Stimulated activated CD8-positive, alpha-beta memory T cell treated with anti-CD3 and anti-CD28 coated beads, Interleukin-7, amount 100 ng/mL, for 24 hours (primary cell): ENCODE results near the gene SLC22A12.
"Not testable (repeated sequence)": the region's sequence is repeated elsewhere in the genome, so short reads cannot be mapped to it uniquely, and the experiment has no call there.

Experiments
- DNase-seq: peaks from one replicate; pipeline ENCODE4 v3.0.0-alpha.2; 2020; ENCODE audit warnings: low read depth

The SLC22A12 gene

DNA sequence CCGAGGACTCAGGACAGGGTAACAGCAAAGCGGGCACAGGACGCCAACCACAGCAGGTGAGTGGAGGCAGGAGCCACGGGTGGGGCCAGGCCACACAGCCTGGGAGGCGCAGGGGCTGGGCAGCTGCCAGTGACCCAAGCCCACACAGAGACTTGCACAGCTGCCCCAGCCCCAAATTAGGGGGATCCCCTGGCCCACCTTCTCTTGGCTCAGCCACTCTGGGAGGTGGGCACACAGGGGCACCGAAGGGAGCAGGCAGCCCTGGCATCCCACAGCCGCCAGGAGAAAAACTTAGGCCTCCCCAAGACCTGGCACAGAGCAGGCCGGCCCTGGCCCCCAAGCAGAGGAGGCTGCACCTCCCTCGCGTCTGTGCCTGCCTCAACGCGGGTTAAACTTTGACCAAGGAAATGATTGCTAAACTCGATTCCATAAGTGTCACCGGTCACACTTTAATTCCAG, at the start of gene SLC22A12:
SLC22A12 (plus strand) TSS at position 458 of the 459 bp plus-strand sequence. CDS start 337 bp downstream, outside the sequence.
- DNase-seq = no peak

DNA sequence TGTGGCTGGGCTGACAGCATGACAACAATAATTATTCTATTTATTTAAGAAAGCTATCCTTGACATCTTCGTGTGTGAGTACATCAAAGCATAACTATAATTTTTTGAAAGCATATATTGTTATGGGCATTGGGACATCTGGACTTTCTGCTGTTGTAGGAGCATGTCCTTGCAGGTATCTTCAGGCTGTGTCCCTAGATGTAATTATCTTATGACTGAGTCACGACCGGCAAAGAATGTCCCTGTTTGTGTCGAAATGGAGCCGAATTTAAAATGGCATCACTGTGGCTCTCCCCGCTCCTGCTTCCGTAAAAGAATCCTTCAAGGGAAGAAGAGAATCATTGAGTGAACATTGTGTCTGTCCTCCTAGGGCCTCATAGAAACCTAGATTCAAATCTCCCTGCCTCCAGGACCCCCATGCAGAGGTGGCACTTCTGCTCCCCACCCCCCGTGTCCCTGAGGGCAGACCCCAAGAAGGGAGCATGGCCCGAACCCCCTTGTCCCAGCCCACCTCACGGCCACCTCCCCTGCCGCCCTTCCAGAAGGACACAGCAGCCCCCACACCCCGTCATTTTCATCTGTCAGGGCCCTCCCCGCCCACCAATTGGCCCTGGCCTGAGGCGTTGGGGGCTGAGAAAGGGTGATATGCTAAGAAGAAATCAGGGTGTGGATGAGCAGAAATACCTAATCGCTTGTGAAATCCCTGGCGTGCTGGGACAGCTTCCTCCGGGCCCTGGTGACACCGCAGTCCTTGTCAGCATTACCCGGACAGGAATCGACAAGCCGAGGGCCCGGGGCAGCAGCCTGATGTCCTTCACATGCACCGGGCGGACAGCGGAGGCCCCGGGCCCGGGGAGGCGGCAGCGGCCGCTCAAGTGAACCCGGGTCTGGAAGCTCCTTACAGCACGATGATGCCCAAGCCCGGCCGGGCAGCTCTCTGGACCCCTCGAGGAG, 48.6 kb upstream of the SLC22A12 start:
- DNase-seq = no peak

DNA sequence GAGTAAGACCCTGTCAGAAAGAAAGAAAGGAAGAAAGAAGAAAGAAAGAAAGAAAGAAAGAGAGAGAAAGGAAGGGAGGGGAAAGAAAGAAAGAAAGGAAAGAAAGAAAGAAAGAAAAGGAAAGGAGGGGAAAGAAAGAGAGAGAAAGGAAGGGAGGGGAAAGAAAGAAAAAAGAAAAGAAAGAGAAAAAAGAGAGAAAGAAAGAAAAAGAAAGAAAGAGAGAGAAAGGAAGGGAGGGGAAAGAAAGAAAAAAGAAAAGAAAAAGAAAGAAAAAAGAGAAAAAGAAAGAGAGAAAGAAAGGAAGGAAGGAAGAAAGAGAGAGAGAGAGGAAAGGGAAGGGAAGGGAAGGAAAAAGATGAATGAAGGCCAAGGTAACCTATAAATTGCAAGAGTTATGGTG, 47.2 kb upstream of the SLC22A12 start:
- DNase-seq = no peak

DNA sequence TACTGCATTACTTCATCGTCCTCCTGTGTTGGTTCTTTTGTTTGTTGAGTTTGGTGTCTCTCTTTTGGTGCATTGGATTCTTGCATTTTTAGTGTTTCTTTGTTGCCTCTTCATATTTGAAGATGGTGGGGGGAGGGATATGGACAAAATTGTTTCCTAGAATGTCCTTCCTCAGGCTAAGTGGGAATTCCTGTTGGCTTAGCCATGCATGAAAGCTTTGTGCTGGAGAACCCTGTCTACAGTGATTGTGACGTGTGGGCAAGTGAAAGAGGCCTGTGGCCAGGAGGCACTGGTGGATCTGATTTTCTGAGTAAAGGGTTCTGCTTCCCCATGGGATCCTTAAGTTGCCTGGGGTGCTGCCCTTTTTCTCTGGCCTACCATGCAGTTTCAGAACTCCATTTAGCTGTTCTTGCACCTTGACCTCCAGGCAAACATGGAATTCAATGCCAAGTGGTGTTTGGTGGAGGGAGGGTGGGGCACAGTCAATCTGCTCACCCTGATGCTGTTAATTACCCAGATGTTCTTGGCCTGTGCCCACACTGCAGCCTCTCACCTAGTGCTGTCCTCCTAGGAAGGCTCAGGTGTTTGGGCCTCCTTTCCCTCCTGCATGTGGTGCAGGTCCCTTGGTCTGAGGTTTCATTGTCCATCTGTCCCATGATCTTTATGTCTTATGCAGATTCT, 46.3 kb upstream of the SLC22A12 start:
- no peak for DNase-seq

DNA sequence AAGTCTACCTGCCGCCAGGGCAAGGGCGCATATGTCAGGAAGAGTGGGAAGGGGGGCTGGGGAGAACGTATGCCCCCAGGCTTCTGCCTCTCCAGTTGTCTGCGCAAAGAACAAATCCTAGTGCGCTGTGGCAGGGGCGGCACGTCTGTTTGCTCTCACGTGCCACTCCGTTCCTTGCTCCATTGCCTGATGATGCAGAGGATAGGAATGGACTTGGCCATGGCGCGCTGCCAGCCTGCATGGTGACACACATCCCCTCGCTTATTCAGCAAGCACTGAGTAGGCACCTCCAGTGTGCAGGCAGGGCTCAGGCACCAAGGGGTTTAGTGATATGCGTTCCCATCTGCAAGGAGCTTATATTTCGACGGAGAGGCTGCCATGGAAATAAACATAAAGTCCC, 45.4 kb upstream of the SLC22A12 start:
- no peak for DNase-seq

DNA sequence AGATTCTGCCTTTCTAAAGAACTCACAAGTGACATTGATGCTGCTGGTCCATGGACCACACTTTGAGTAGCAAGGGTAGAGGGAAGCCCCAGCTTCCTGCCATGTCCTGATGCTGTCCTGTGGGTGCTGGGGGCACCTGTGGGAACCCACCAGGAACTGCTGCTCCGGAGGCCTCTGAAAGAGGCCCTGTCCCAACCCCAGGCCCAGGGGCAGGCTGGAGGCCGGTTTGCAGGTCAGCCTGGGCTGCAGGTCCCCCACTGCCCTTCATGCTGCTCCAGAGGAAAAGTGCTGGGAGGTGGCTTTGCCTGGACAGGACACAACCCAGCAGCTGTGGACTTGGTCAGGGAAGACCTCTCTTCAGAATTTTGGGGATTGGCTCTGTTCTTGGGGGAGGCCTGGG, 44.8 kb upstream of the SLC22A12 start:
- DNase-seq = no peak

- no peak for DNase-seq
Observed at GRCh38 chr11:64546600-64546999, 44.4 kb upstream of the SLC22A12 start.

DNA sequence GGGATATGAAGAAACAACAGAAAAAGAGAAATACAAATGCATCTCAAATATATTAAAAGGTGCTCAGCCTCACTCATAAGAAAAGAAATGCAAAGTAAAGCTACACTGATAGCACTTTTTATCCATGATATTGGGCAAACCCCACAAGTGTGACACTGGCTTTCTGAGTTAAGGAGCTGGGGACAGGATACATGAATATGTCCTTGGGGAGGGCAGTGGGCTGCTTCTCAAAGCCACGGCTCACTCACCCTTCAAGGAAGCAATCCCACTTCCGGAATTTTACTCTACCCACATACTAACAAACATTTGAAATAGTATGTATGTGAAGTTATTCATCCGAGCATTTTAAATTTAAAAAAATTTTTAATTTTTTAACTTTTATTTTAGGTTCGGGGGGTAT, 41.1 kb upstream of the SLC22A12 start:
- DNase-seq = no peak

- peak; percentile 36 for DNase-seq
Observed at GRCh38 chr11:64553554-64554201, 37.3 kb upstream of the SLC22A12 start.

- no peak for DNase-seq
Observed at GRCh38 chr11:64556044-64556720, 34.8 kb upstream of the SLC22A12 start.

- DNase-seq = no peak
Observed at GRCh38 chr11:64556721-64557250, 34.2 kb upstream of the SLC22A12 start.

DNA sequence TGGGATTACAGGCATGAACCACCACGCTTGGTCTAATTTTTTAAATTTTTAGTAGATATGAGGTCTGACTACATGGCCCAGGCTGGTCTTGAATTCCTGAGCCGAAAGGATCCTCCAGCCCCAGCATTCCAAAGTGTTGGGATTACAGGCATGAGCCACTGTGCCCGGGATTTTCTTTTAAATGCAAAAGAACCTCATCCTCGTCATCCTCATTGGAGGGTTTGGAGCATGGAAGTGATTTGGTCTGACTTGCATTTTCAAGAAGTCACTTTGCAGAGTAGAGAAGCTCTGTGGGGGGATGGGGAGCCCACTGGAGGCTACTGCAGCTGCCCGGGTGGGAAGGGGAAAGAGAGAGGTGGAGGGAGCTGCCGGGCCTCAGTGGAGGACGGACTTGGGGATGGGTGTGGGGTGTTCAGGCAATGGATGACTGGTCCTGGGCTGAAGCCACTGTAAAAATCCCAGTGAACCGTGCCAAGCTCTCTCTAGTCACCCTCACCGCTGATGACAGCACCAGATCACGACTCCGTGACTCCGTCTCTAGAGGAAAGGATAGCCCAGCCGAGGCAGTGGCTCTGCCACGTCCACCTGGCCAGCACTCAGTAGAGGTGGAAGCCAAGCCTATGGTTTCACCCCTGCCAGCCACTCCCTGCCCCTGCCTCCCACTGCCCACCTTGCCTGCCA, 32.8 kb upstream of the SLC22A12 start:
- DNase-seq = no peak

DNA sequence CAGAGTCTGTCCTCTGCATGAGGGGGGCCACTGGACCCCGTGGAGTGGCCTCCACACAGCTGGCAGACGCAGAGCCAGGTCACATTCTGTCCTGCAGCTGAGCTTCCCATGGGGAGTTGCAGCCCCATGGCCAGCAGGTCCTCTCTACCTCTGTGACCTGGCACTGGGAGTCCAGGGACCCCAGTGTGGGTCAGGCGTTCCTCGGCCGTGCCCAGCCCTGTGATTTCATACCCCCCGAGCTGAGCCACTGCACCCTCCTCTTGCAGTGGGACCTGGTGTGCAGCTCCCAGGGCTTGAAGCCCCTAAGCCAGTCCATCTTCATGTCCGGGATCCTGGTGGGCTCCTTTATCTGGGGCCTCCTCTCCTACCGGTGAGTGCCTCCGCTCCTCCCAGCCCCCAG, 32.2 kb upstream of the SLC22A12 start:
- no peak for DNase-seq

DNA sequence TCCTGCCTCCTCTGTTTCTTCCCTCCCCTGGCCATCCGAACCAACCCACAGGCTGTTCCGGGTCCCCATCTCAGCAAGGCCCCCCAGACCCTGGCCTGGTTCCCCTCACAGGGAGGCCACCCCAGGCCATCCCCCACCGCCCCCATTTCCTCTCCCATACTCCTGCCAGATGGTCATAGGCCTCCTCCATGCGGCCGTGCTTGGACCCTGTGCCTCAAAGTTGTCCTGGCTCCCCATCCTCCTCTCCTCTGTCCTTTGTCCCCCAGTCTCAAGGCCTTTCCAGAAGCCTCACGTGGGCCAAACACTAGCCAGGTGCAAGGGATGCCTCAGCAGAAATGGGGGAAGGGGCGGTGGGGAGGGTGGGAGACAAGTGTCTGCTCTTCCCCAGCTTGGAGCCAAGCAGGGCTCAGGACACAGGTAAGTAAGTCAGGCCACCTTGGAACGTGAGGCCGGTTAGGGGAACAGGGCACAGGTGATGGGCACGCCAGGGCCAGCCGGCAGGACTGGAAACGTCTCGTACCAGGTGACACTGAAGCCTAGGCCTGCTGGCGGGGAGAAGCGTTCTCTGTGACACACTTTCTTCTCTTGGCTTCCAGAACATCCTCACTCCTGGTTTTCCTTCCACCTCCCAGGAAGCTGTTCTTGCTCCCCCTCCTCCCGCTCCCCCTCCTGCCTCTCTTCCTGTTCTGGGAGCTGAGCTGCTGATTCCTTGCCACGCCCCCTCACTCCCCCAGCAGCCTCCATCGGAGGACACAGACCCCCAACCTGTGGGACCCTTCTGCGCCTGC, 31.5 kb upstream of the SLC22A12 start:
- DNase-seq = no peak

GRCh38 chr11:64560139-64560771, 30.8 kb upstream of the SLC22A12 start:
- DNase-seq = no peak

DNA sequence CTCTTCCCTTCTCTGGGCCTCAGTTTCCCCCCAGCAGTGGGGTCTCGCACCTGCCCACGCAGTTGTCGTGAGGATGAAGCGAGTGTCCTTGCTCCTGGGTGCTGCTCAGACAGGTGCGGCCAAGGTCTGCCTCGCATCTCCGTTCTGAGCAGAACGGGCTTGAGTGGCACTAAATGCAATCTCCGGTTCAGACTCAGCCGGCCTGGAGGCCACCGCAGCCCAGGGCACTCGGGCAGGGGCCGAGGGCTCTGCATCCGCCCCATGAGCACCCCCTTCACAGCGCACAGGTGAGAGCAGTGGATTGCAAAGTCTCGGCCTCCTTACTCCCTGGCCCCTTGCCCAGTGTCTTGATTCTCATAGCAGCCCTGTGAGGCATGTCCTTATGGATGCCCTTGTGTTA, 30.1 kb upstream of the SLC22A12 start:
- DNase-seq = no peak

DNA sequence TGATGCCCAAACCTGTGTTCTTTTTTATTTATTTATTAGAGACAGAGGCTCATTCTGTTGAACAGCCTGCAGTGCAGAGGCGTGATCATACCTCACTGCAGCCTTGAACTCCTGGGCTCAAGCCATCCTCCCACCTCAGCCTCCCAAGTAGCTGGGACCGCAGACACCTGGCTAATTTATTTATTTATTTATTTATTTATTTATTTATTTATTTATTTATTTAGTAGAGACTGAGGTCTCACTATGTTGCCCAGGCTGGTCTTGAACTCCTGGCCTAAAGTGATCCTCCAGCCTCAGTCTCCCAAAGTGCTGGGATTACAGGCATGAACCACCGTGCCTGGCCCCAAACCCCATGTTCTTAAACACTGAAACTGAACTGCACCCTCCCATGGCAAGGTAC, 29.6 kb upstream of the SLC22A12 start:
- DNase-seq = not testable (repeated sequence)

DNA sequence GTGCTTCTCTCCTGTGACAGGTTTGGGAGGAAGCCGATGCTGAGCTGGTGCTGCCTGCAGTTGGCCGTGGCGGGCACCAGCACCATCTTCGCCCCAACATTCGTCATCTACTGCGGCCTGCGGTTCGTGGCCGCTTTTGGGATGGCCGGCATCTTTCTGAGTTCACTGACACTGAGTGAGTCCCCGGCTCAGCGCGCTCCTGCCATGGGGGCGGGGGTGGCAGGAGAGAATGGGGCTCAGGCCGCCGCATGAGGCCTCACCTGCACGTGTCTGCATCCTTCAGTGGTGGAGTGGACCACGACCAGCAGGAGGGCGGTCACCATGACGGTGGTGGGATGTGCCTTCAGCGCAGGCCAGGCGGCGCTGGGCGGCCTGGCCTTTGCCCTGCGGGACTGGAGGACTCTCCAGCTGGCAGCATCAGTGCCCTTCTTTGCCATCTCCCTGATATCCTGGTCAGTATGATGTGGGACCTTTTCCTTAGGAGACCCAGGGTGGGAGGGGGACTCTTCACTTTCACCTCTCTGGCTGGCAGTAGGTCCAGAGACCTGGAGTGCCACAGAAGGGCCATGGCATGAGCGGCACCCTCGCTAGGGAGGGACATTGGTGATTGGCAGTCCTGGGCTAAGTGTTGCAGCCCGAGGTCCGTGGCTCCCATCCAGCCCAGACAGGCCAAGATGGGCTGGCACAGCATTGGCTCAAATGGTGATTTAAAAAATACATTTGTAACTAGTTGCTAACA, 28.9 kb upstream of the SLC22A12 start:
- DNase-seq = no peak

DNA sequence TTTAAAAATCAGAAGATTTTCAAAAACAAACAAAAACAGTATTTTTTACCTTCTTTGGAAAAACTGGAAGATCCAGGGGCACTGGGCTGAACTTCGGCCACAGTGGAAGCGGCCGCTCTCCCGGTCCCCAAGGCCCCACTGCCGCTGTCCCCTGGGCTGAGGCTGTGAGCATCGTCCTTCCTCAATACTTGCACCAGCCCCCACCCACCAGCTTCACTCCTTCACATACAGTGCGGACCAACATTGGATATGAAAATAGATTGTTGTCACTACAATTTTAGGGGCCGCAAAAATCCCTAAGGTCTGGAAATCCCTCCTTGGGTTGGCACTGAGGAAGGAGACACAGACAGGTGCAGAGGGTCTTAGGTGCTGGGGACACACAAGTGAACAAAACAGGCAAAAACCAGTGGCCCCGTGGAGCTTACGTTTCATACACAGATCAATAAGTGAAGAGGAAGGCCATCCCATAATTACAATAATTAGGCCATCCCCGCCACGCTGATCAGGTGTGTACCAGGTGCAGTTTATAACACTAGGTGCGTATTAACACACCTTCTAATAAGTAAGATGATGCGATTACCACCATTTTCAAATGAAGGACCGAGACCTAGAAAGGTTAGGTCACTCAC, 28.2 kb upstream of the SLC22A12 start:
- DNase-seq = no peak
